LNCAP (cell line): ENCODE data around the gene F11R.

Experiments used
- CTCF ChIP-seq: fragments of 450-650 bp; IDR thresholded peaks from 2 replicates; pipeline ENCODE4 v1.5.1; 2017; ENCODE audit warnings: mild to moderate bottlenecking

Gene F11R

GRCh38 chr1:161037661-161038522 lies 16.9 kb upstream of the F11R start:
- TF ChIP-seq CTCF = no peak

- no peak for TF ChIP-seq CTCF
Observed at GRCh38 chr1:161033751-161034150, 12.8 kb upstream of the F11R start.

GRCh38 chr1:161032409-161032808 lies 11.5 kb upstream of the F11R start:
- no peak for TF ChIP-seq CTCF

GRCh38 chr1:161031874-161032273 lies 10.9 kb upstream of the F11R start:
- TF ChIP-seq CTCF = no peak

- no peak for TF ChIP-seq CTCF
Observed at GRCh38 chr1:161021970-161022353, 1.0 kb upstream of the F11R start.

- TF ChIP-seq CTCF = no peak
Observed at GRCh38 chr1:161021165-161021969, 415 bp upstream of the F11R start.

- TF ChIP-seq CTCF = no peak
Observed at GRCh38 chr1:161019751-161020495, 1.0 kb downstream of the F11R start.
